Ammon's horn (tissue), 1 donor: ENCODE data around the gene DOCK8.

Experiments used
- DNase-seq: peaks from one replicate; pipeline ENCODE4 v3.0.0-alpha.2; 2016; ENCODE audit warnings: low spot score

Gene DOCK8

GRCh38 chr9:495739-496138 lies 281.1 kb downstream of the DOCK8 start:
- DNase-seq, result no peak

DNA sequence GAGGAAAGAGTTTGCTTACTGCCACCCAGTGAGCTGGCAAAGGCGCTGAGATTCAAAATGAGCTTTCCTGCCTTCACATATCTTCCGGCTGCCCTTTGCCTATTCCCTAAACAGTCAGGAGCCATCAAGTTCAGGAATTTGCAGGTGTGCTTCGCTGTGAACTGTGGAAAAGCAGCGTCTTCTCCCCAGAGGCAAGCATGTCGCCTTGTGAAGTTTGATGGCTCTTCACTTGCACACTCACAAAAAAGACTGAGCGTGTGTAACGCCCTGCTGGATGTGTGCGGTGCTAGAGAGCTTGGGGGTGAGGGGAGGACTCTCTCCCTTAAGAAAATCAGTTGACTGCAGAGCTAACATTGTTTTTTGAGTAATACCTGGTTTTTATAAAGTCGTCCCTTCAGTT lies 288.7 kb downstream of the DOCK8 start:
- no peak for DNase-seq

DNA sequence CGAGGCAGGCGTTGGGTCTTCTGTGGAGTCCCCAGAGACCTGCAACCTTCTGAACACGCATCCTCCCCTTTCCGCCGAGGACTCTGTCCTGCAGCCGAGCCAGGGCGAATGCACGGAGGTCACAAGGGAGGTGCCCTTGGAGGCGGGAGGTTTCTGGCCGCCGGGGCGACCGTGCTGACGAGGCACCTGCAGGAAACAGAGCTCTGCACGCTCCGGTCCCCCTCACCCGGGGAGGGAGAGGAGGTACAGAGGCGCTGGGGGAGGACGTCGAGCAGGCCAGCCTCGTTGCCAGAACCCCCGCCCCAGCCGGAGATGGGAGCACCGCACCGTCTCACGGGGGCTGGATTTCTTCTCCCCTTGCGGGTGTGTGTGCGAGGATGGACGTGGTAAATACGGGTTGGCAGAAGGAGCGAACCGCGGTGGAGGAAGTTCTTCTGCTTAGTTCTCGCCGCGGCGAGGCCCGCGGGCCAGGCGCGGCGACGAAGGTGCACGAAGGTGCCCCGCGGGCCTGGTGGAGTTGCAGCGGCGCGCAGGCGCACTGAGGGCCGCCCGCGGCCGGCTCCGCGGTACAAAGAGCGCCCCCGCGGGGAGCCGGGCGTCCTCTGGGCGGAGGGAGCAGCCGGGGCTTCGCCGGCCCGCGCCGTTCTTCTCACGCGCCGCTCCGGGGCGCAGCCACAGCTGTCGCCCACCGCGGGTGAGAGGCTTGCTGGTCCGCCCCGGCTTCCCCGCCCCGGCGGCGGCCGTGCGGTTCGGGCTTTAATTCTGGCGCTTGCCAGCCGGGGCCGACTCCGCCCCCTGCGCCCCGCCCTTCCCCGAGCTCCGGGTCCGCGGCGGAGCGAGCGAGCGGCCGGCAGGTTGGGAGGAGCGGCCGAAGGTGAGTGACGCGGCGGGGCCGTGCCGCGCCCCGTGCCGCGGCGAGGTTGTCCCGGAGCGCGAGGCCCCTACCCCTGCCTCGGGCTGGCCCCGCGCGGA lies 289.5 kb downstream of the DOCK8 start, which contains the start of gene KANK1:
TSS of gene KANK1 (plus strand) at position 815 of the 972 bp plus-strand sequence.
- peak; percentile 65 for DNase-seq

- DNase-seq, result peak; percentile 11
These were observed 290.5 kb downstream of the DOCK8 start for GRCh38 chr9:504921-505740.

DNA sequence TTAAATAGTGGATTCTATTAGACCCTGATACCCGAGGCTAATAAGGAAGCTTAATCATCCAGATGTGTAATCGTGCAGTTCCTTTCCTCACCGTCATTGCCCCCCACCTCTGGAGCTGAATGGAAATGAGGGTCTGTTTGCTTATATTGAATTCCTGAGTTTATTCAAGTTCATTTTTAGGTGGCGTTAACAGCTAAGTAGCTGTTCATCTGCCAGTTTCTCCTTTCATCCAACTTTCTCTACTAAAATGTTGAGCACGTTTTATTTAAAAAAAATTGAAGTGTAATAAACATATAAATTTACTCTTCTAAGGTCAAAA lies 291.0 kb downstream of the DOCK8 start:
- DNase-seq, result no peak

DNA sequence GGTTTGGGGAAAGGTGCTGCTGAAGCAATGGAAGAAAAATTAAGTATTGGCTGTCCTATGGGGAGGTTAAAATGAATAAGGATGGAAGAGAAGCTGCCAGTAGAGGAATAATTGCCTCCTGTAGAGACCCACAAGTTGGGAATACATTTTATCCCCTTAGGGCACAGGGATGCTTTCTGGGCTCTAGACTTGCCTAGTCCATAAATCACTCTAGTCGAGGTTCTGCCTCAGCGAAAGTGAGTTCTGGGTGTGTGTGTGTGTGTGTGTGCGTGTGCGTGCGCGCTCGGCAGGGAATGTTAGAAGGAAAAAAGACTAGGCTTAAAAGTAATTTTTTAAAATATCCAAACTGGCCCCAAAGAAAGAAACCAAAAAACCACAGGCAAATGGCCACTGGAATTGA lies 291.6 kb downstream of the DOCK8 start:
- no peak for DNase-seq

GRCh38 chr9:511861-512260 lies 297.2 kb downstream of the DOCK8 start:
- no peak for DNase-seq

- no peak for DNase-seq
These were observed 298.0 kb downstream of the DOCK8 start for GRCh38 chr9:512555-513272.
